Activated T-cell treated with anti-CD3 and anti-CD28 coated beads, Interleukin-2, amount 50 U/mL, for 72 hours (primary cell): Measurements from ENCODE around the gene STXBP5L. TPM values are rescaled to one million over a fixed set of nuclear protein-coding genes. Genes with fewer than 3 reads are reported as not detected.

Source experiments
- ATAC-seq, 2 donors: fragments of 150-1000 bp; cut with Tn5 transposase; replicated peaks in 1 of 2; 2 replicates each; pipeline ENCODE4 v1.10.0; 2021; ENCODE audit warnings: moderate library complexity in 2 of 2, mild to moderate bottlenecking in 1 of 2
- DNase-seq, 2 donors: peaks; one replicate each; pipeline ENCODE4 v3.0.0; 2021 to 2022; ENCODE audit warnings: mixed read lengths in 1 of 2
- H3K27ac Mint-ChIP-seq: one replicate; pipeline ENCODE4 v1.8.0; 2022; ENCODE audit warnings: mild to moderate bottlenecking, moderate library complexity, mixed read lengths
- H3K27me3 Mint-ChIP-seq: one replicate; pipeline ENCODE4 v1.8.0; 2022; ENCODE audit warnings: low read depth, mixed read lengths
- H3K36me3 Mint-ChIP-seq, 2 donors: one replicate each; pipeline ENCODE4 v1.8.0; 2022; ENCODE audit warnings: mixed read lengths in 2 of 2, mild to moderate bottlenecking in 1 of 2; ENCODE audit not compliant: insufficient read depth in 2 of 2
- H3K4me1 Mint-ChIP-seq: one replicate; pipeline ENCODE4 v1.8.0; 2022; ENCODE audit warnings: low read depth, mixed read lengths
- H3K4me3 Mint-ChIP-seq, 2 donors: one replicate each; pipeline ENCODE4 v1.8.0; 2022; ENCODE audit warnings: mild to moderate bottlenecking in 2 of 2, mixed read lengths in 2 of 2, moderate library complexity in 2 of 2
- H3K9me3 Mint-ChIP-seq, 2 donors: one replicate each; pipeline ENCODE4 v1.8.0; 2022; ENCODE audit warnings: mixed read lengths in 2 of 2
- total RNA-seq, 2 donors: library from RNA; stranded (reverse); gene quantifications; one replicate each; pipeline ENCODE4 v1.2.3, GENCODE V29; 2022

The STXBP5L gene
- total RNA-seq, 2 donors from 2014 or later, result not detected

DNA sequence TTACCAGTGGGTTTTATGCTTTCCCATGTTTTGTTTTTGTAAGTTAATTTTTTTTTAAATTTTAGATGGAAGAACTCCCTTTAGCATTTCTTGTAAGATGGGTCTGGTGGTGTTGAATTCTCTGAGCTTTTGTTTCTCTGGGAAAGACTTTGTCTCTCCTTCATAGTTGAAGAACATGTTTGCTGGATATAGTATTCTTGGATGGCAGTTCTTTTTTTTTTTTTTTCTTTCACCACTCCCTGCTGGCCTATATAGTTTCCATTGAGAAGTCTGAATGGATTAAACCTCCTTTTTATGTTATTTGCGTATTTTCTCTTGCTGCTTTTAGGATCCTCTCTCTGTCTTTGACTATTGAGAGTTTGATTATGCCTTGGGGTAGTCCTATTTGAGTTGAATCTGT lies 18.1 kb downstream of the STXBP5L start:
- ATAC-seq, result no peak
- Mint-ChIP-seq H3K4me3 (no peak overlapping the region), H3K4me1 (no peaks in the 10 kb centered on the region), H3K27ac (no peak overlapping the region), H3K36me3 (peaks cover 0 to 5% of the 10 kb centered on the region in 2 donors), H3K9me3 (peaks cover 11 to 14% of the 10 kb centered on the region in 2 donors), H3K27me3 (no peaks in the 10 kb centered on the region)
- no peak for DNase-seq

DNA sequence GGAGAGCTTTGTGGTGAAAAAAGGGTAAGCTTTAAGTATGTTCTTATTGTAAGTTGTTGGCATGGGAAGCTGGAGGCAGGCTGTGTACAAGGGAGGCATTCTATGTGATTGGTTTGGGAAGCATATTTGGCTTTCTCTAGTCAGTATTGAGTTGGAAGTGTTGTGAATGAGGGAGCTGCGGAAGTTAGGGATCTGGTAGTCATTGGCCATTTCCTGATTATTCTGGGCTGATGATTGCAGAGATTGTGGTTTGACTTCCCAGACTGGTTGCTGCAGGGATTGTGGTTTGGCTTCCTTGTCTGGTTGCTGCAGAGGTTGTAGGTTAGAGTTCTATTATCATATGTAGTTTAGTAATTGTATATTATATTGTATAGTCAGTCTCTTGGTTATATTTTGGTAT lies 21.0 kb downstream of the STXBP5L start:
- H3K27me3 Mint-ChIP-seq, result no peaks in the 10 kb centered on the region
- no peaks in the 10 kb centered on the region for H3K4me1 Mint-ChIP-seq
- no peak overlapping the region for H3K27ac Mint-ChIP-seq
- H3K4me3 Mint-ChIP-seq, result no peak overlapping the region
- ATAC-seq (no peak), DNase-seq (no peak)
- H3K36me3 Mint-ChIP-seq, result peaks cover 0 to 5% of the 10 kb centered on the region in 2 donors
- H3K9me3 Mint-ChIP-seq, result peaks cover 11 to 12% of the 10 kb centered on the region in 2 donors

DNA sequence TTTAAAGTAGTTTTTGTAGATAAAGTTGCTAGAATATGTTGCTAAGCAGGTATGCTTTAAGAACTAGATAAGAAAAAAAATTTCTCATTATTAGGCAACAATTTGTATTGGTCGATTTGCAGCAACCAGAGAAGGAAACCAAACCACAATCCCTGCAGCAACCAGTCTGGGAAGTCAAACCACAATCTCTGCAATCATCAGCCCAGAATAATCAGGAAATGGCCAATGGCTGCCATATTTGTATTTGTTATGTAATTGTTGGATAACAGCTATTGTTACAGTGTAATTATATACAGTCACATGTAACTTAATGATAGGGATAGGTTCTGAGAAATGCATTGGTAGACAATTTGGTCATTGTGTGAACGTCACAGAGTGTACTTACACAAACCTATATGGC lies 23.6 kb downstream of the STXBP5L start:
- Mint-ChIP-seq H3K9me3 (peaks cover 9 to 10% of the 10 kb centered on the region in 2 donors), H3K4me1 (no peaks in the 10 kb centered on the region), H3K4me3 (no peak overlapping the region), H3K36me3 (peaks cover 0 to 2% of the 10 kb centered on the region in 2 donors), H3K27ac (no peak overlapping the region), H3K27me3 (no peaks in the 10 kb centered on the region)
- DNase-seq, result no peak
- ATAC-seq, result no peak

DNA sequence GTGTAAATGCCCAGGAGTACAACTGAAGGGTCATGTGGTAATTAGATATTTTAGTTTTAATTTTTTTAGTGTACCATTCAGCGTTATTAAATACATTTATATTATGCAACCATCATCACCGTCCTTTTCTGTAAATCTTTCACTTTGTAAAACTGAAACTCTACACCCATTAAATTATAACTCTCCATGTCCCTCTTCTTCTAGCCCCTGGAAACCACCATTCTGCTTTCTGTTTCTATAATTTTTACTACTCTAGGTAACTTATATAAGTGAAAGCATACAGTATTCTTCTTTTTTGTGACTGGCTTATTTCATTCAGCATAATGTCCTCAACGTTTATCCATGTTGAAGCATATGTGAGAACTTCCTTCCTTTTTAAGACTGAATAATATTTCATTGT lies 48.1 kb downstream of the STXBP5L start:
- H3K4me1 Mint-ChIP-seq, result no peaks in the 10 kb centered on the region
- no peak for DNase-seq
- peaks cover 5% of the 10 kb centered on the region in 2 donors for H3K9me3 Mint-ChIP-seq
- no peak for ATAC-seq
- H3K4me3 Mint-ChIP-seq, result no peak overlapping the region
- no peak overlapping the region for H3K27ac Mint-ChIP-seq
- no peaks in the 10 kb centered on the region for H3K36me3 Mint-ChIP-seq
- H3K27me3 Mint-ChIP-seq, result no peaks in the 10 kb centered on the region

DNA sequence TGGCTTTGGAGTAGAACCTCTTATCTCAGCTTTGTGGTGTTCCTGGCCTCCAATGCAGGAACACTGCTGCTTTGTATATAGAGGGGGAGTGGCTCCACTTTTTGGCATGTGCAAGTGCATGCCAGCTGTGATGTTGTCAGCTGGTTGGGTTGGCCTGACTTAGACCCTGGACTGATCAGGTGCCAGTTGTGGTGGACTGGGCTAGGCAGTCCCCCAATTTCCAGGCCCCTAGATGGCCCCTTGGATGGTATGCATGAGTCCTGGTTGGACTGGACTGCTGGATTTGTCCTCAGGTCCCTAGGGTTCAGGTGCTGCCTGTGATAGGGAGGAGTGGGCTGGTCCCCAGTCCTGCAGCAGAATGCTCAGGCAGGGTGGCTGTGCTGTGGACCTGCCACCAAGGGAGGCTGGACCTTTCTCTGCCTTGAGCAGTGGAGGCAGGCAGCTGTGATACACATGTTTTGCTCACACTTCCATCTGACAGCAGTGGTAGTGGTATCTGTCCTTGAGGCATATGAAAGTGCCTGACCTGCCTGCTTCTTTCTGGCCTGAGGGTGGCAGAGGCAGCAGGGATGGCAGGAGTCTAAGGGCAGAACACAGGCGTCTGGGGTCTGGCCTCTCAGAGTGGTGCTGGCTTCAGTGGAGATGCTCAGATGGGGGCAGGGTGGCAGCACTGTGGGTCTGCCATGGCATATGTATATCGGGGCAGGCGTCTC lies 74.8 kb downstream of the STXBP5L start:
- Mint-ChIP-seq H3K36me3 (peaks cover 2 to 3% of the 10 kb centered on the region in 2 donors), H3K27me3 (no peaks in the 10 kb centered on the region), H3K27ac (no peak overlapping the region), H3K4me3 (no peak overlapping the region), H3K4me1 (no peaks in the 10 kb centered on the region), H3K9me3 (peaks cover 8 to 10% of the 10 kb centered on the region in 2 donors)
- DNase-seq (no peak), ATAC-seq (no peak)

DNA sequence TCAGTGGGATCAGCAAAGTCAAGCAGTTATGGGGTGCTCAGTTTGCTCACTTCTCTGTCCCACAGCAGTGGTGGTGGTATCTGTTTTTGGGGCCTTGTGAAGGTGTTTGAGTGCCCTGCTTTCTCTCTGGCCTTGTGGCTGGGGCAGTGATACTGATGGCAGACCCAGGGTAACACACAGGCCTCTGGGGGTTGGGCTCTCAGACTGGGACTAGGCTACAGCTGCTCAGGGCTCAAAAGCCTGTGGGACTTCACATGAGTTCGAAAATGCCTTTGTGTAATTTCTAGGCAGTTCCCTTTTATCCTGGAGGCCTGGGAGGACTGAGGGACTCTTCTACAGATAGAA lies 75.3 kb downstream of the STXBP5L start:
- Mint-ChIP-seq H3K27me3 (no peaks in the 10 kb centered on the region), H3K4me1 (no peaks in the 10 kb centered on the region), H3K9me3 (peaks cover 6 to 7% of the 10 kb centered on the region in 2 donors), H3K36me3 (peaks cover 2 to 3% of the 10 kb centered on the region in 2 donors), H3K27ac (no peak overlapping the region), H3K4me3 (no peak overlapping the region)
- ATAC-seq (no peak), DNase-seq (no peak)

DNA sequence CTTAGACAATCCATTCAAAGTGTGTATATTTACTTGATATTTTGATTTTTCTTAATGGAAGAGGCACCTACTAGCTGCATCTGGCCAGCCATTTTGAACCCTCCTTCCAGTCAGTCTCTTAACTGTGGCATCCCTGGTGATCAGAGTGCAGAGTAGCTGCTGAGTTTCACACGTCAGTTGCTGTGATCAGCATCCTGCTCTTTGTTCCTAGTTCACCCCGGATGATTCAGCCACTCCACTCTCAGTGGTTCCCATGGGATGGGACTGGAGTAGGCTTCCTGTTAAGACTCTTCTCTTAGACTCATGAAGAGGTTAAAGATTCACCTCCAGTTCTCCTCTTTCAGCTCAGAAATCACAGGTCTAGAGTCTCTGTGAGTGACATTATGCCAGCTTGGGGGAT lies 75.8 kb downstream of the STXBP5L start:
- Mint-ChIP-seq H3K9me3 (peaks cover 6 to 7% of the 10 kb centered on the region in 2 donors), H3K36me3 (peaks cover 2 to 3% of the 10 kb centered on the region in 2 donors), H3K27ac (no peak overlapping the region), H3K27me3 (no peaks in the 10 kb centered on the region), H3K4me1 (no peaks in the 10 kb centered on the region), H3K4me3 (no peak overlapping the region)
- ATAC-seq (no peak), DNase-seq (no peak)

DNA sequence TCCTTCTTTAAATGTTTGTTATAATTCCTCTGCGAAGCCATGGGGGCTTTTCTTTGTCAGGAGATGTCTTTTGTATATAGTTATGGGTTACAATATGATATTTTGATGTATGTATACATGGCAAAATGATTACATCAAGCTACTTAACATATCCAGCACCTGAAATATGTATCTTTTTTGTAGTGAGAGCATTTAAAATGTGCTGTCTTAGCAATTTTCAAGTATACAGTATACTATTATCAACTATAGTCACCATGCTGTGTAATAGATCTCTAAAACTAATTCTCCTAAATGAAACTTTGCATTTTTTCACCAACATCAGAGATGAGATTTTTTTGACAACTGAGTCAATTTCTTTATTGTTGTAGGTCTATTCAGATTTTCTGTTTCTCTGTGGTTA lies 77.2 kb downstream of the STXBP5L start:
- Mint-ChIP-seq H3K36me3 (no peaks in the 10 kb centered on the region), H3K4me1 (no peaks in the 10 kb centered on the region), H3K27ac (no peak overlapping the region), H3K9me3 (peaks cover 3 to 5% of the 10 kb centered on the region in 2 donors), H3K27me3 (no peaks in the 10 kb centered on the region), H3K4me3 (no peak overlapping the region)
- ATAC-seq (no peak), DNase-seq (no peak)

DNA sequence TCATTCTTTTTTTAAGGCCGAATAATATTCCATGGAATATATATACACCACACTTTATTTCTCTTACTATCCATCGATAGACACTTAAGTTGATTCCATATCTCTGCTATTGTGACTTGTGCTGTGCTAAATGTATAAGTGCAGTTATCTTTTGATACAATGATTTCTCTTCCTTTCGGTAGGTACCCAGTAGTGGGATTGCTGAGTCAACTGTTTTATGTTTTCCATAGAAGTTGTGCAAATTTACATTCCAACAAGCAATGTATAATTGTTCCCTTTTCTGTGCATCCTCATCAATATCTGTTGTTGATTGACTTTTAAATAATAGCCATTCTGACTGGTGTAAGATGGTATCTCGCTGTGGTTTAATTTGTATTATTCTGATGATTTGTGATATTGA lies 81.0 kb downstream of the STXBP5L start:
- H3K4me3 Mint-ChIP-seq, result no peak overlapping the region
- DNase-seq (no peak), ATAC-seq (no peak)
- H3K27ac Mint-ChIP-seq, result no peak overlapping the region
- H3K36me3 Mint-ChIP-seq, result no peaks in the 10 kb centered on the region
- no peaks in the 10 kb centered on the region for H3K27me3 Mint-ChIP-seq
- H3K9me3 Mint-ChIP-seq, result peaks cover 3 to 7% of the 10 kb centered on the region in 2 donors
- H3K4me1 Mint-ChIP-seq, result no peaks in the 10 kb centered on the region

DNA sequence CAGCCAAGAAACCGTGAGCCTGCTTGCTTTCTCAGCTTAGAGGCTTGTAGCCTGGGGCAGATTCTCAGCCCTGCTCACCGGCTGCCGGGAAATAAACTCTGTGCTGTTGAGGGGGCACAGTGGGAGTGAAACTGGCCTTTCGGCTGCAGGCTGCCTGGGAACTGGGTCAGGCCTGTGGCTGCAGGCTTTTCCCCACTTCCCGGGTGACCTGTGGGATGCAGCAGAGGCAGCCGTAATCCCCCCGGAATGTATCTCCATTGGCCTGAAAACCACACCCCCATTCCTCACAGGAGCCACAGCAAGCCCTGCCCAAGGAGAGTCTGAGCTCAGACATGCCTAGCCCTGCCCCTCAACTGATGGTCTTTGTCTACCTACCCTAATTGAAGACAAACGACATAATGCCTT lies 110.9 kb downstream of the STXBP5L start:
- no peak for DNase-seq
- Mint-ChIP-seq H3K27ac (no peak overlapping the region), H3K9me3 (peaks cover 7 to 11% of the 10 kb centered on the region in 2 donors), H3K4me1 (no peaks in the 10 kb centered on the region), H3K27me3 (no peaks in the 10 kb centered on the region), H3K4me3 (no peak overlapping the region), H3K36me3 (peaks cover 0 to 3% of the 10 kb centered on the region in 2 donors)
- ATAC-seq, result no peak

DNA sequence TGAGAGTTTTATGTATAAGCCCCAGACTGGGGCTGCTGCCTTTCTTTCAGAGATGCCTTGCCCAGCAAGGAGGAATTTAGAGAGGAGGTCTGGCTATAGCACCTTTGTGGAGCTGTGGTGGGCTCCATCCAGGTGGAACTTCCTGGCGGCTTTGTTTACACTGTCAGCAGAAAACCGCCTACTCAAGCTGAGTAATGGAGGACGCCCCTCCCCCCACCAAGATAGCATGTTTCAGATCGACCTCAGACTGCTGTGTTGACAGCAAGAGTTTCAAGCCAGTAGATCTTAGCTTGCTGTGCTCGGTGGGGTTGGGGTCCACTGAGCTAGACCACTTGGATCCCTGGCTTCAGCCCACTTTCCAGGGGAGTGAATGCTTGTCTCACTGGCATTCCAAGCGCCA lies 155.6 kb downstream of the STXBP5L start:
- Mint-ChIP-seq H3K9me3 (peaks cover 0 to 3% of the 10 kb centered on the region in 2 donors), H3K27me3 (no peaks in the 10 kb centered on the region), H3K27ac (no peak overlapping the region), H3K36me3 (no peaks in the 10 kb centered on the region), H3K4me3 (no peak overlapping the region), H3K4me1 (no peaks in the 10 kb centered on the region)
- ATAC-seq, result no peak
- DNase-seq, result no peak

DNA sequence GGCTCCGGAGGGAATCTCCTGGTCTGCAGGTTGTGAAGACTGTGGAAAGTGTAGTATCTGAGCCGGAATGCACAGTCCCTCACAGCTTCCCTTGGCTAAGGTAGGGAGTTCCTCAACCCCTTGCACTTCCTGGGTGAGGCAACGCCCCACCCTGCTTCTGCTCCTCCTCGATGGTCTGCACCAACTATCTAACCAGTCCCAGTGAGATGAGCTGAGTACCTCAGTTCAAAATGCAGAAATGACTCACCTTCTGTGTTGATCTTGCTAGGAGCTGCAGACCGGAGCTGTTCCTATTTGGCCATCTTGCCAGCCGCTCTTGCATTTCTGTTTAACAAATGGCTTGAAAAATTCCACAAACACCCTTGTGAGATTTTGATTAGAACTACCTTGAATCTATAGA lies 156.1 kb downstream of the STXBP5L start:
- Mint-ChIP-seq H3K27me3 (no peaks in the 10 kb centered on the region), H3K27ac (no peak overlapping the region), H3K4me1 (no peaks in the 10 kb centered on the region), H3K4me3 (no peak overlapping the region), H3K9me3 (peaks cover 0 to 3% of the 10 kb centered on the region in 2 donors), H3K36me3 (no peaks in the 10 kb centered on the region)
- ATAC-seq, result no peak
- no peak for DNase-seq

DNA sequence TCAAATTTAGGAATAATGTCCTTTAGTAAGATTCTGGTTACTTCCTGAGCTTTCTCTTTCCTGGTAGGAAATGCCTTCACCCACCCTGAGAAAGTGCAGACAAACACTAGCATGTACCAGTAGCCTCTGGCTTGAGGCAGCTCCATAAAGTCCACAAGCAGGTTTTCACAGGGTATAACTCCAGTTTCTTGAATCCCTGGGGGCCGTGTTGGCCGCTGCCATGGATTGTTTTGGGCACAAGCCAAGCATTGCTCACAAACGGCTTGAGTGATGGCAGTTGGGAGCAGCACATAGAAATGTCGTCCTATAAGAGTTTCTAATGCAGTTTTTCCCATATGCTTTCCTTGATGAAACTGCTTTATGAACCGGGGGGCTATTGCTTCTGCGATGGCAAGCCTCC lies 164.1 kb downstream of the STXBP5L start:
- Mint-ChIP-seq H3K36me3 (no peaks in the 10 kb centered on the region), H3K9me3 (peaks cover 0 to 7% of the 10 kb centered on the region in 2 donors), H3K4me3 (no peak overlapping the region), H3K27ac (no peak overlapping the region), H3K4me1 (no peaks in the 10 kb centered on the region), H3K27me3 (no peaks in the 10 kb centered on the region)
- ATAC-seq, result no peak
- no peak for DNase-seq

DNA sequence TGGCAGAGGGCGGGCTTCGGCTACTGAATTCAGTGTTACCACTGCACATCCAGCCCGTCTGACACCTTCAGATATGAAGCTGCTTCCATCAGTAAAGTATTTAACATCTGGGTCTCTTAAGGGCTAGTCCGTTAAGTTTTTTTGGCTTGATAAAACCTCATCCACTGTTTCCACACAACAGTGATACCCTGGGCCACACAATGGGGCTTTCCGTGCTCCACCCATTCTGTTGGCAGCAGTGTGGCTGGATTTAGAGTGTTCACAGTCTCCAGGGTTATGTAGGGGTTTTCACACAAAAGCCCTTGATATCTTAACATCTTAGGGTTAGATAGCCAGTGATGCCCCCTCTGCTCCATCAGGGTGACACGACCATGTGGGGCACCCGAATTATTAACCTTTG lies 165.0 kb downstream of the STXBP5L start:
- Mint-ChIP-seq H3K27me3 (no peaks in the 10 kb centered on the region), H3K4me3 (no peak overlapping the region), H3K9me3 (peaks cover 0 to 7% of the 10 kb centered on the region in 2 donors), H3K27ac (no peak overlapping the region), H3K36me3 (no peaks in the 10 kb centered on the region), H3K4me1 (no peaks in the 10 kb centered on the region)
- no peak for DNase-seq
- ATAC-seq, result no peak
